GM11168 (cell line): ENCODE data around the gene GNA14.

Experiments used
- in situ Hi-C: fragments of 300-500 bp; cut with MboI; formaldehyde crosslinking; loops from one replicate; pipeline ENCODE4 v1.12.0; 2022; ENCODE audit warnings: low sequenced_read_pairs; ENCODE audit not compliant: unreplicated experiment

GNA14 gene

DNA sequence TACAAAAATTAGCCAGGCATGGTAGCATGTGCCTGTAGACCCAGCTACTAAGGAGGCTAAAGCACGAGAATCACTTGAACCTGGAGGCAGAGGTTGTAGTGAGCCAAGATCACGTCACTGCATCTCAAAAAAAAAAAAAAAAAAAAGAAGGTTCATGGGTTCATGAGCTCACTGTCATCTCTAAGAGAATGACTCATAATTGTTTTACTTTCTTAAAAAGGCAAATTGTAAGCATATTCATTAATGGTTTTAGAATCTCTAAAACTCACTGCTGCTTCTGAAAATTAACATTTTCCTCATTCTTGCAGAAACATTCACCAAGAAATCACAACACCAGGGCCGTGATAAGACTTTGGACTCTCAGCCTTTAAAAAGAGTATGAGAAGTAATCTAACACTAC is 103.6 kb downstream of the GNA14 start:
- in situ Hi-C loops = no loop called here

DNA sequence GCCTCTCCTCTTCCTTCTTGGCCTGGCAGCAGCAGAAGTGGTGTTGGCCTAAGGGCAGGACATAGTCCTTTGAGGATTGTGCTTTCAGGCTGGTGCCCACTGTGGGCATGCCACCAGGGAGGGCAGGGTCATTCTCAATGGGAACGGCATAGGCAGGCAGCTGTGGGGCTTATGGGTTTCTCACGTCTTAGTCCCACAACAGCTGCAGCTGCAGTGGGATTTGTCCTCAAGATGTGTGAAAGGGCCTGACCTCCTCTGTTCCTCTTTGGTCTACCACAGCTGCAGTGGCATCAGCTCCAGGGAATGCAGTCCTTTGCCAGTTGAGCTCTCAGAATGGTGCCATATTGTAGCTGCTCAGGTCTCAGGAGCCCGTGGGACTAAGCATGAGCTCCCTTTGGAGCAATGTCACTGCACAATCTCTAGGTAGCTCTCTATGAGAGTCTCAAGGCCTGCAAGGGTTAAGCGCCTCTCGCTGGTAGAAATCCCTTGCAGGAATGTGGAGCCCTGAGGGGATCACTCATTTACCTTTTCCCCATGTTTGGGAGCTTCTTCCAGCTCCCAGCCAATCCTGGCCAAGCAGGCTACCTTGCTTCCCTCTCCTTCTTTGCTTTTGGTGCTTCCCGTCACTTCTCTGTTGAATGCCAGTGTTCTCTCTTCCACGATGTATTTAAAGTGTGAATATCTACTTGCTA is 104.8 kb downstream of the GNA14 start:
- in situ Hi-C loops = no loop called here

DNA sequence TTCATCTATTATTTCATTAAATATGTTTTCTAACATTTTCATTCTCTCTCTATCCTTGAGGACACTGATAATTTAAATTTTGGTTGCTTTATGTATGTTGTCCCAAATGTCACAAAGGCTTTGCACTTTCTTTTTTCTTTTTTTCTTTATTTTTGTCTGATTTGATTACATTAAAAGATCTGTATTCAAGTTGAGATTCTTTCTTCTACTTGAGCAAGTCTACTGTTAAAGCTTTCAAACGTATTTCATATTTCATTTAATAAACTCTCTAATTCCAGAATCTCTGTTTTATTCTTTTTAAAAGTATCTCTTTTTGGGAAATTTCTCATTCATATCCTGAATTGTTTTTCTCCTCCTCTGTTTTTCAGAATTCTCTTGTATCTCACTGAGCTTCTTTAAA is 106.5 kb downstream of the GNA14 start:
- in situ Hi-C loops = no loop called here

DNA sequence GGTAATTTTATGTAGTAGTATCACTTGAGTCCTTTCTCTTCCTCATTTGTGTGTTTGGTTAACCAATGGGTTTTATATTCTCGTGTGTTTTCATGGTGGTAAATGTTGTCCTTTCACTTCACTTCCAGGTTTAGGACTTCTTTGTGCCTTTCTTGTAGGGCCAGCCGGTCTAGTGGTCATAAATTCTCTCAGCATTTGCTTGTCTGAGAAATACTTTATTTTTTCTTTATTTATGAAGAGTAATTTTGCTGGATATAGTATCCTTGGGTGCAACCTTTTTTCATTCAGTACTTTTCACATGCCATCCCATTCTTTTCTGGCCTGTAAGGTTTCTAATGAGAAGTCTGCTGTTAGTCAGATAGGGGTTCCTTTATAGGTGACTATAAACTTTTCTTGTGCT is 107.1 kb downstream of the GNA14 start:
- in situ Hi-C loops = no loop called here

DNA sequence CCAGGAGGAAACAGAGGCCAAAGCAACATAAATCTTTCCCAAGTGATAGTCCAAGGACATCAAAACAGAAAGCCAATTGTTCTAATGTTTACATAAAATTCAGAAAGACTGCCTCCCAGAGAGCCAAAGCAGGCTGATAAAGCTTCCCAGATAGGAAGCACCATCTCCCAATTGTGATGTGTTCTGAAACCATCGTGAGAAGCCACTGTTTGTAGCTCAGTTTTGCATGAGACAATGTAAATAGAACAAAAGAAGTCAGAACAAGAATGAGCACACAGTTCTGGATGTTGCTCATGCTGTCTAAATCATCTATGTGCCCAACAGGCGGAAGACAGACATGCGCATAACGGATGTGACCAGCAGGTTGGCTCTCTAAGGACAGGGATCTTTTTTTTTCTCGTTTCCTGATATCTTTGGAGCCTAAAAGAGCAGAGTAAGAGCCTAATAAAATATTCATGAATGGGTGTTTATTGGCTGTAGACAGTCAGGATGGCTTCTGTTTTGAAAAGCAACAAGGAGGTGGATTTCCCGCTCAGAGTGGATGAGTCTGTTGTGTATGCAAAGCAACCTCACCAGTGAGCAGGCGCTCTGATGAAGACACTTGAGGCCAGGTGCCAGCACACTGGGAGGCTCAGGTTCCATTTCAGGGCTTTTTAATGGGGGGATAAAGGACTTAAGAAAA is 113.6 kb downstream of the GNA14 start:
- in situ Hi-C loops = no loop called here

DNA sequence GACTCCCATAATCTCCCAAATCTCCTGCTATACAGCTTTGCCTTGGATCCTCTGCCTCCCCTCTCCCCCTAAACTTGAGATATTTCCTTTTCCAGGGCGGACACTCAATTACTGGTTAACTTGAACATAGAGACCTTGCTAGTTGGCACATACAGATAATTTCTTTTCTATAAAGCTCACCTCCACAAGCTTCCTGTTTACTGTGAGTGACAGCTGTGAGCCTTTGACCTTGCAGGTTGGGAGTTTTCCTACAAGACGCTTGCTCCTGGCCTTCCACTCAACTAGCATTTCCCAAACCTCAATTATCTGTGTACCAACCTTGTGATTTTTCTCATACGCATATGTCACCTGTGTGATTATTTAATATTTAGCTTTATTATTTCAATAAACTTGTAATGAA is 114.5 kb downstream of the GNA14 start:
- in situ Hi-C loops = no loop called here

DNA sequence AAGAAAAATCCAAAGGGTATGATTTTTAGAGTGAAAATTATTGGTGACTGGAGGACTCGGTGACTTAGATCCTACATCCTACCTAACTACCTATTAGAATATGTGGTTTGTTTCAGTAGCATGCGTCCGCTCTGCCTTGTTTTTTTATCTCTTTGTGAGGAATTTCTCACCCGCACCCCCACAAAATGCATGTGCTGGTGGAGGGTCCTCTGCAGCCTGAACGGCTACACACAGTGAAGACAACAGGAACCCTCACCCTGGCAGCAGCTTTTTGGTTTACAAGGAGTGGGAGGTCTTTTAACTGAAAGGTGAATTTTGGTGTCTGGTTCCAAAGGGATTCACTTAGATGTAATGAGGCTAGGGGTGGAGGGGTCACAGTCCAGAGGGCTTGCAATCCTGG is 115.5 kb downstream of the GNA14 start:
- in situ Hi-C loops = no loop called here

DNA sequence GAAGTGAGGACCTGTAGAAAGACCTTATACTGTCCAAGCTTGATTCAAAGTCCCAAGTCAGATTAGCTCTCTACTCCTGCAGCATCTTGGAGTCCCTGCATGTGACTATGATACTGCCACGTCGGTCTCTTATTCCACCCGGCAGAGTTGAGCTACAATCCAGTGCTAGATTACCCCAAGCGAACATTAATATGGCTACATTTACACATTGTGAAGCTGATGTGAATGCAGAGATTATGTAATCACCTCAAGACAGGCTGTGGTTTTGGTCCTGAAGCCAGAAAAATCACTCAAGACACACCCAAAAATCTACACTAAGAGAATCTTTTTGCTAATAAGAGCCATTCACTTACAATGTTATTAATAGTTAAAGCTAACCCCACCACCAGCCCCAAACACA is 116.7 kb downstream of the GNA14 start:
- in situ Hi-C loops = no loop called here

DNA sequence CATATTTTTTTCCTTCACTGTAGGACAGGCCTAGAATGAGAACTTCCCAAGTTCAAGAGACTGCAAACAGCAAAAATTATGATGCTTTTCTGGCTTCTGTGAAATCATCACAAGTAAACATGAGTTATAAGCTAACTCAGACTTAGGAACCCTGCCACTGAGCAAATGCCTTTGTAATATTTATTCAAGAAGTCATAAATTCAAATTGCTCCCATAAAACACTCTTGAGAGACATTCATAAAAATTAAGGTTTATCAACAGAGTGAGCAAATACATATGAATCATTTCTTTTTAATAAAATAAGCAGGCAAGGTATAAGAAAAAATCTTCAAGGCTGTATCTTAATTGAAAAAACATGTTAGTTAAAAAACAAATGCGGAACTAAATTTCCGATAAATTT is 124.2 kb downstream of the GNA14 start:
- in situ Hi-C loops = no loop called here

DNA sequence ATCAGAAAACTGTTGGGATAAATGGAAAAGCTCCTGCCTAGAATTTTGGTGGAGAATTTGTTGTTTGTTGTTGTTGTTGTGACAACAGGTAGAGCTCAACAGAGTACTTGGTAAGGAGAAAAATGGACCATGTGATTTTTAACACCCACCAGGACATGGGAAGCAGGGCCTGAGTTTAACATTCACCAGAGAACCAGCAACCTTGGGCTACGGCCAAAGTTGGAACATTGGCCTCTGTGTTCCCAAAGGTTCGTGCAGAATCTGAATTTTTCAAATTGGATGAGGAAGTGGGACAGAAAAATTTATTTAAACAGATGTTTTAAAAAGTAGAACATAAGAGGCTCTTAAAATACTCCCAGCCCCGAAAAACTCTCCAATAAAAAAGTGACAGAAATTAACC is 127.0 kb downstream of the GNA14 start:
- in situ Hi-C loops = no loop called here

DNA sequence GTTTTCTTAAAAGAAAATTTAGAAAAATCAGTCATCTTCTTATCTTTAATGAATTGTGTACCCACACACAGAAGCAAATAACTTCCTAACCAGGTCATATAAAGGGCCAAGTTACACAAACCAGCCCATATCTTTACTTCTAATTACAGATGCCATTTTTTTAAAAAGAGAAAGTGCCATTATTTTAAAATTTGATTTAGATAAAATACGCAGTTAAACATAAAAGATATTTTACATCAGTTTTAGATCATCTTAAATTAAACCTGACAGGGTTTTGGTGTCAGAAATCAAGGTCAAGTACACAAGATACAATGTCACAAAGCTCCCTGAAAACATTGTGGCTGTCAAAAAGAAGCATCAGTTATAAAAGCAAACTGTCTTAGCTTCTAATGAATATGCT is 129.4 kb downstream of the GNA14 start:
- in situ Hi-C loops = no loop called here

DNA sequence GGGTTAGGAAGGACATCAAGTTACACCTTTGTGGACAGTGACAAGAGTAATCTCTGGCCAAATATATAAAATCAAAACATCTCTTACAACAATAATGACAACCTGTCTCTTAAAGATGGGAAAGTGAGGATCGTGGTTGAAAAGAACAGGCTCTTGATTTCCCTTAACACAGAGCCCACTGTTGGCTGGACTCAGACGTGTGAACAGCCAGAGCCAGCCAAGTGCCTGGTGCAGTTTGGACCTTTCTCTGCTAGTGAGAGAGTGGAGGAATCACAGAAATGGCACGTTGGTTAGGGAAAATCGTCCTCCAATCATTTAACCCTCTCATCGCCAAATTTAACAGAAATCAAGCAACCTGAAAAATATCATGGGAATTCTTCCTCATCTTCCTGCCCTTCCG is 131.3 kb downstream of the GNA14 start:
- in situ Hi-C loops = no loop called here

DNA sequence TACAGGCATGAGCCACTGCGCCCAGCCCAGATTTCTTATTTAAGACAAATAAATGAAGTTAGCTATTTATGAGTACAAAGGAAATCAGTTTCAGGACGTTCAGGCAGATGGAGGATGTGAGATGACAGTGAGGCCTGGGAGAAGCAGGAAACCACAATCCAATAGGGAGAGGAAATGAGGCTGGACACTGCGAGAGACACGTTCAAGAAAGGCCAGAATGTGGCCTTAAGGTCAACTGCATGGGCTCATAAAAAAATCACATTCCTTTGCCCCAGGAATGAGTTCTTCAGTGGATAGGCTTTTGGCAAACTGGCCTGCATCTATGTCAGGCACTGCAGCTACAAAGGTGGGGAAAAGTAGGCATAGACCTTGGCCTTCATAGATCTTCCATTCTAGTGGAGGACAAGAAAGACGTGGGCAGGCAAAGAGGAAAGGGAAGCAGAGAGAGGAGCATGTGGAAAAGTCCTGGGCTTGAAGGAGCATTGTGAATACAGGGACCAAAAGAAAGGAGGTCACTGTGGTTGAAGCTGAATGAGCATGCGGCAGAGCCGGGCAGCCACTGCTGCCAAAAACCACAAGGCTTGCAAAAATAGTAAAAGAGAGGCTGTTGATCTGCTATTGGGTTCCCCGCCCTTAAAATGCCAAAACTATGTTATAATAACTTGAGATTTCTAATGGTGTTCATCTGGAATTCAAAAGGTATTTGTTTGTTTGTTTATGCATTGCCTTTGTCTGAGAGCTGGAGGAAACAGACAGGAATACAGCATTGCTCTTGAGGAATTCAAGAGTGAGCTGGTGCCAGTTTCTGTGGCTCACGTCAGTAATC is 133.0 kb downstream of the GNA14 start:
- in situ Hi-C loops = no loop called here

DNA sequence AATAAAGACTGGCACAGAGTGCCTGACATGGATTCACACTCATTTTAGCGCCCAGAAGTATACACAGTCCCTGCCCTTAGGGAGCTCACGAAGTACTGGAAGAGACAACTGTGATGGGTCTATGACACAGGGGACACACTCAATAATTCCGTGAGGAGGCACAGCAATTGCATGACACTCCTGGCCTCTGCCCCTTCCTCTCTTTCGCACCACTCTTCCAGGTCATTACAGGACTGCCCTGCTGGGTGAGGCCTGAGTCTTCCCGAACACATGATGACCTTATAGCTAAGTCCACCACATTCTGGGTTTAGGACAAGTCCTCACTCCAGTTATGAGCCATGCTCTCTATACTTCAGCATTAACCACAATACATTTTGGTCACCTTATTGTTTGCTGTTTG is 134.7 kb downstream of the GNA14 start:
- in situ Hi-C loops = no loop called here

DNA sequence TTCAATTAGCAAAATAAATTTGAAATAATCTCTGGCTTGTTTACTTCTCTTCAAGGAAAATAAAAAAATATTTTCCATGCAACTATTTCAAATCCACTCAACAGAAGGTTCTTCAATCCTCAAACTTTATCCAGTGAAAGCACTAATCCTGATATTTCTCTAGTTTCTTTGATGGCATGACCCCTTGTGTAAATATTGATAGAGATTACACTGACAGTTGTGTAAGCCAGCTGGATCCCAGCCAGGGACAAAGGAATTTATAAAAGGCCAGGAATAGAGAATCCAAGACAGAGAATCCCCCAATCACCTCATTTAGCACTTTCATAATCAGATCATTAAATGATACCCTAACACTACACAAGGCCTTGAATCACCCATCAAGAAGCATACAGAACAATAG is 135.2 kb downstream of the GNA14 start:
- in situ Hi-C loops = no loop called here

DNA sequence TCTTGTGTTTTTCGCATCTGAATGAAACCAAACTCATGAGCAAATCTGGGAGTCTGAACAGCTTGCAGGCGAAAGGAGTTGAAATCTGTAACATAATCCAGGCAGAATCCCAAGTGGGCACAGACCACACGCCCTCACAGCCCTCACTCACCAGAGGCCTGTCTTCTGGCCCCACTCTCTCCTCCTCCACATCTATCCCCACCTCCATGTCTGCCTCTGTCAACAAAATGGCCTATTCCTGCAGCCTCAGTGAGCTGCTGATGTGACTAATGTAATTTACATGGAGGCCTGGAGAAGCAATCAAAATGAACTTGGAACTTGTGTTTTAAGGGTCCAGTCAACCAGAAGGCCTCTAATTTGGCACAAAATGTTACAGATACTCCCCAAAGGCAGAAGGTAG is 136.6 kb downstream of the GNA14 start:
- in situ Hi-C loops = no loop called here

DNA sequence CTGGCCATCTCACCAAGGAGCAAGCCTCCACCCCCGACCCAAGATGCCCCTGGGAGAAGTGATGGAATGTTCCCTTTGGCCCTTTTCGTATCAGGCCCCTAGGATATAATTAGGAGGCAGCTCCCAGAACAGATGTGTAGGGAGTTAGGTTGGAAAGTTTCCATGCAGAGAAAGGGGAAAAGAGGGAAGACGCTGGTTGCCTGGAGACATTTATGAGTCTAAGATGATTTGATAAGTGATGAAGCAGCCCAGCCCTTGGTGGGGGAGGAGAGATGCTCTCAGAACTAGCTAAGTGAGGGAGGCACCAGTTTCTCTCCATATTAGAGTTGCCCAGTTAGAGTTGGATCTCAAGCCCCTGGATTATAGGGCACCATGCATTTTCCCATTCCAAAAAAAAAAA is 137.5 kb downstream of the GNA14 start:
- in situ Hi-C loops = no loop called here

DNA sequence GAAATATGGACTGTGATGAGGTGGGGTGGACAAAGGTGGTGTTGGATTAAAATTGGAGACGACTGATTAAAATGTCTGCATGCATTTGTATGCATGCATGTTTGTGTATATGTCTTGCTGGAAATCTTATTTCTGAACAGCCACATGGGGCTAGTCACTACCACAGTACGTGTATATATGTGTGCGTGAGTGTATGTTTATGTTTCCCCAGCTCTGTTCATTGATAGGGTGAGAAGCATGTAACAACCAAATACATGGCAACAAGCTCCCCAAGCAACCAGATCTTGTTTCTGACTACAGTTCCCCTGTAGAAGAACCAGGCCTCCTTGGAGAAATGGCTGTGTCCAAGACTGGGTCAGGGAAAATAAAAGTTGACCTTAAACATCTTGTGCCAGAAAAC is 139.7 kb downstream of the GNA14 start:
- in situ Hi-C loops = no loop called here

DNA sequence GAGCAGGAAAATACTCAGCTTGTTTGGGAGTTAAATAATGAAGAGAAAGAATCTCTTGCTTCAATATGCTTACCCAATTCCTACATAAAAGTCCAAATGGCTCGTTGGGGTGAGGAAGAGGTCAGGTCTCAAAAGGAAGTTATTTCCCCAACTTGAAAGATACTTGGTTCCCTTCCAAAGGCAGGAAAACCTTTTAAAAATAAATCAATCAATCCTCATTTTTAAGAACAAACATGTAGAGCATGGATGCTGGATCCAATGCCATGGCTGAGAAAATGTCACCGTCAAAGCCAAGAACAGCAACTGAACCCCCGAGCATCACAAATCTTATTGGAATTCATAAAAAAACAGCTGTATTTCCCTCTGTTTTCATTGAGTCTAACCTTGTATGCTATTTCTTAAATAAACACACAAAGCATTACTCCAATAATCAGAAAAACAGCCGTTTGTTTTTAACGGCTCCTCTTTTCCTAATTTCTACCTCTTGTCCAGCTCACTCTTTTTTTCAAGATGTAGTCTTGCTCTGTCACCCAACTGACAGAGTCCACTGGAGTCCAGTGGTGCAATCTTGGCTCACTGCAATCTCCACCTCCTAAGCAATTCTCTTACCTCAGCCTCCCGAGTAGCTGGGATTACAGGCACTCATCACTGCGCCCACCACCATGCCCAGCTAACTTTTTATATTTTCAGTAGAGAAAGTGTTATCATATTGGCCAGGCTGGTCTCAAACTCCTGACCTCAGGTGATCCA is 140.7 kb downstream of the GNA14 start:
- in situ Hi-C loops = no loop called here

DNA sequence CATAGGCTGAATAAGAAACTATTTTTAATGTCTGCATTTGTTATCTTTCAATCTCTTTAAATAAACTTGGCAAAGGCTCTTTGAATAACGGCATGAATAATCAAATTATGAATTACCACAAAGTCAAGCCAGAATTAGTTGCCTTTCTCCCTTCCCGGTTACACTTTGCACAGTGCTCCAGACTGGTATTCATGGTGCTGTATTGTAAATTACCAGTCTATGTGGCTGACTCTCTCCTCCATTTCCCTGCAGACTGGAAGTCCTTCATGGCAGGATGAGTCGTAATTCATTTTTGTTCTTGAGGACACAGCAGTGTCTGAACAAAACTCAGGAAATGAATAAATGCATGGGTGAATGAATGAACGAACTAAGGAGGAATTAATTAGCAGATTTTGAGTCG is 142.9 kb downstream of the GNA14 start:
- in situ Hi-C loops = no loop called here

DNA sequence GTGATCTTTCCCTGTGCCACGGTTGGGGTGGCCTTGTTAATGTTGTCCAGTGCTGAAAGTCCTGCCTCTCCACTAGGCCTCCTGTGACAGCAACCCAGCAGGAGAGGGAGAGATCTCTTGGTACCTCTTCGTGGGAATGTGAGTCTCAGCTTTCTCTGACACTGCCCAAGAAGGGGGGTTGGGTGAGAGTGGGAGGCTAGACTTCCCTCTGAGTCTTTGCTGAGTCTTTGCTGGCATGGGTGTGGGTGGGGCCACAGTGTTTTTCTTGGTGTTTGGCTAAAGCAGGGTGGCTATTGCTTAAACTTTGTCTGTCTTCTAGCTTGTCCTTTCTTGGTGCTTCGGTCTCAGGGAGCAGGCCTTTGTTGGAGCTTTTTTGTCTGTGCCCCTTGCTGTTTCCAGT is 145.6 kb downstream of the GNA14 start:
- in situ Hi-C loops = no loop called here
